Spleen (tissue), 7 donors: ENCODE data around the gene LSS.

Experiments
- POLR2A ChIP-seq, 3 donors: fragments of 450-650 bp; IDR thresholded peaks; one replicate each; pipeline ENCODE4 v1.5.1; 2017; ENCODE audit warnings: antibody characterized with exemption in 3 of 3, mild to moderate bottlenecking in 1 of 3
- POLR2AphosphoS5 ChIP-seq, 3 donors: sonication (generic); formaldehyde crosslinking; IDR thresholded peaks; one replicate each; pipeline ENCODE4 v1.5.1; 2017; ENCODE audit warnings: antibody characterized with exemption in 3 of 3
- TF ChIP-seq, protein P1 (sequence below), 11 experiments: fragments of 200-600 bp in 7 of 11; fragments of 450-650 bp in 4 of 11; sonication (generic) in 4 of 11; IDR thresholded peaks in 8 of 11; conservative IDR thresholded peaks in 3 of 11; 1 replicate in 7 of 11; 2 replicates in 4 of 11; pipeline versions ENCODE4 v1.4.0 to v1.8.0; 2016 to 2021; ENCODE audit warnings: antibody characterized with exemption in 11 of 11, inconsistent platforms in 4 of 11, mild to moderate bottlenecking in 1 of 11
- donor health status: DM: no; HTN: no; CAD: no; lungs with moderate emphysema.
- donor health status: DM: no; HTN: no; CAD: no.
- donor health status: DM: no; HTN: no; CAD: no.

DNA sequence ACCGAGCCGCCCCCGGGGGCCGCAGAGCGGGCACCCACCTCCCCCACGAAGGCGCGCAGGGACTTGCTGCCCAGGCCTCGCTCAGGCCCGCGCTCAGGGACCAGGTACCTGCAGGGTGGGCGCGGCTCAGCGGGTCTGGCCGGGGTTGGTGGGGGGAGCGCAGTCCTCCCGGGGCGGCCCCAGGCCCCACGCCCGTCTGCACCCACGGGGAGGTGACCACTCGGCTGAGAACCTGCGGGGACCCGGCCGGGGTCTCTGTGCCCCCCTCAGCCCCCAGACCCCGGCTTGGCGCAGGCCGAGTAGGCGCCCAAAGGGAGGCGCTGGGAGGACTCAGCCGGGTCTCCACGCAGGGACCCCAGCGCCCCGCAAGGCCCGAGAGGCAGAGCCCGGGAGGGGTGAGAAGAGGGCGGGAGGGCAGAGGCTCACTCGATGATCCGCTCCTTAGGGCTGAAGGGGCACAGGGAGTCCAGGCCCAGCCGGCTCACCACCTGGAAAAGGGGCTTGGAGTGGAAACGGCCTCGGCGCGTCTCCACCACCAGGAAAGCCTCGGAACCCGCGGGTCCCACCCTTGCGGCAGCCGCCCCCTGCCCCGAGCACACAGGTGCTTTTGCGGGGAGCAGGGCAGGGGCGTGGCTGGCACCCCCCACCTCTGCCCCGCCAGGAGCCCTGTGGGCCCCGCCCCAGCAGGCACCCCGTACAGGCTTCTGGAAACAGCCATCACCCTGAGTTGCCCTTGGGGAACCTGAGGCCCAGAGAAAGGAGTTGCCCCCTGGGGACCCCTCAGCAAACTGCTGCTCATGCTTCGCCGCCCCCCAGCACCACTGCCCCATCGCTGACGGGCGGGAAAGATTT, 82.5 kb downstream of the LSS start:
- TF ChIP-seq, protein P1, sequence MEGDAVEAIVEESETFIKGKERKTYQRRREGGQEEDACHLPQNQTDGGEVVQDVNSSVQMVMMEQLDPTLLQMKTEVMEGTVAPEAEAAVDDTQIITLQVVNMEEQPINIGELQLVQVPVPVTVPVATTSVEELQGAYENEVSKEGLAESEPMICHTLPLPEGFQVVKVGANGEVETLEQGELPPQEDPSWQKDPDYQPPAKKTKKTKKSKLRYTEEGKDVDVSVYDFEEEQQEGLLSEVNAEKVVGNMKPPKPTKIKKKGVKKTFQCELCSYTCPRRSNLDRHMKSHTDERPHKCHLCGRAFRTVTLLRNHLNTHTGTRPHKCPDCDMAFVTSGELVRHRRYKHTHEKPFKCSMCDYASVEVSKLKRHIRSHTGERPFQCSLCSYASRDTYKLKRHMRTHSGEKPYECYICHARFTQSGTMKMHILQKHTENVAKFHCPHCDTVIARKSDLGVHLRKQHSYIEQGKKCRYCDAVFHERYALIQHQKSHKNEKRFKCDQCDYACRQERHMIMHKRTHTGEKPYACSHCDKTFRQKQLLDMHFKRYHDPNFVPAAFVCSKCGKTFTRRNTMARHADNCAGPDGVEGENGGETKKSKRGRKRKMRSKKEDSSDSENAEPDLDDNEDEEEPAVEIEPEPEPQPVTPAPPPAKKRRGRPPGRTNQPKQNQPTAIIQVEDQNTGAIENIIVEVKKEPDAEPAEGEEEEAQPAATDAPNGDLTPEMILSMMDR (IDR thresholded peaks at IDR 0.05 in 8 of 11, conservative IDR thresholded peaks at IDR 0.05 in 3 of 11) = no peak
- no peak for TF ChIP-seq POLR2AphosphoS5 (IDR thresholded peaks at IDR 0.05)
- no peak for TF ChIP-seq POLR2A (IDR thresholded peaks at IDR 0.05)
